HCT116 (cell line): Measurements from ENCODE around the gene DIS3L2. TPM values are rescaled to one million over a fixed set of nuclear protein-coding genes. Genes with fewer than 3 reads are reported as not detected.

Experiments
- ATAC-seq: fragments of 200-7000 bp; cut with Tn5 transposase; 2 replicates; pipeline ENCODE4 v1.9.1; 2020; ENCODE audit warnings: mild to moderate bottlenecking, moderate library complexity
- BruUV-seq: library from RNA; stranded (reverse); fragments of 400-500 nt; replicated peaks from 2 replicates; lab custom pipeline; 2021; lab: Mats Ljungman, UMichigan
- CTCF ChIA-PET: fragments of 300-600 bp; sonication (Branson Sonifier 250); formaldehyde crosslinking; loops from one replicate; lab custom pipeline; 2021; ENCODE audit warnings: antibody characterized with exemption; lab: Charles Lee
- POLR2A ChIA-PET: fragments of 300-600, 350-600 bp; sonication (Branson Sonifier 250); formaldehyde crosslinking; loops from one replicate; lab custom pipeline; 2021; ENCODE audit warnings: antibody characterized with exemption; lab: Charles Lee
- RAD21 ChIA-PET, 2 experiments: fragments of 300-600 bp; sonication (Branson Sonifier 250); formaldehyde crosslinking; loops; one replicate each; lab custom pipeline; 2023; ENCODE audit warnings: low total read pairs in 2 of 2; ENCODE audit not compliant: uncharacterized antibody in 2 of 2, unreplicated experiment in 2 of 2, low non-redundant PET in 1 of 2; lab: Charles Lee
- DNase-seq: peaks from one replicate; pipeline ENCODE4 v3.0.0-alpha.2; 2010; ENCODE audit warnings: low read depth, low spot score
- H2AFZ ChIP-seq: fragments of 200-600 bp; shearing (Covaris generic), sonication (generic); 2 replicates; pipeline ENCODE4 v1.6.1; 2017; ENCODE audit warnings: low read depth, mixed run types, mixed read lengths, antibody characterized with exemption, low read length; ENCODE audit not compliant: poor library complexity, severe bottlenecking
- H3K27ac ChIP-seq: 2 replicates; pipeline ENCODE4 v1.5.1; 2012; ENCODE audit warnings: low read depth, low read length
- H3K27me3 ChIP-seq: fragments of 200-600 bp; sonication (generic); 2 replicates; pipeline ENCODE4 v1.6.1; 2016; ENCODE audit warnings: mixed run types, low read length, mixed read lengths; ENCODE audit not compliant: insufficient read depth
- H3K36me3 ChIP-seq, 2 experiments: fragments of 200-500 bp in 1 of 2; fragments of 200-600 bp in 1 of 2; sonication (Bioruptor generic) in 1 of 2; sonication (generic) in 1 of 2; 2 replicates each; pipeline versions ENCODE4 v1.5.1 to v1.6.1; 2014 to 2016; ENCODE audit warnings: low read length in 2 of 2, inconsistent platforms in 1 of 2, mixed read lengths in 1 of 2, mixed run types in 1 of 2; ENCODE audit not compliant: insufficient read depth in 2 of 2, control insufficient read depth in 1 of 2
- H3K4me1 ChIP-seq, 2 experiments: fragments of 200-600 bp in 1 of 2; sonication (generic) in 1 of 2; 2 replicates each; pipeline versions ENCODE4 v1.5.1 to v1.6.1; 2012 to 2017; ENCODE audit warnings: low read length in 2 of 2, inconsistent platforms in 1 of 2, mild to moderate bottlenecking in 1 of 2, mixed read lengths in 1 of 2, mixed run types in 1 of 2, moderate library complexity in 1 of 2; ENCODE audit not compliant: insufficient read depth in 2 of 2, control insufficient read depth in 1 of 2
- H3K4me2 ChIP-seq: fragments of 200-600 bp; sonication (generic); 2 replicates; pipeline ENCODE4 v1.6.1; 2017; ENCODE audit warnings: mixed run types, low read length, mixed read lengths
- H3K4me3 ChIP-seq, 2 experiments: fragments of 200-600 bp in 1 of 2; sonication (generic) in 1 of 2; replicated peaks in 1 of 2; 2 replicates each; pipeline ENCODE4 v1.5.1; 2011 to 2016; ENCODE audit warnings: low read length in 2 of 2, control low read depth in 1 of 2, low read depth in 1 of 2, mild to moderate bottlenecking in 1 of 2, mixed read lengths in 1 of 2, mixed run types in 1 of 2
- H3K79me2 ChIP-seq: fragments of 200-600 bp; sonication (generic); 2 replicates; pipeline ENCODE4 v1.6.1; 2017; ENCODE audit warnings: mild to moderate bottlenecking, mixed run types, low read length, moderate library complexity, mixed read lengths; ENCODE audit not compliant: insufficient read depth
- H3K9ac ChIP-seq: fragments of 200-600 bp; sonication (generic); 2 replicates; pipeline ENCODE4 v1.6.1; 2016; ENCODE audit warnings: low read length, mixed read lengths
- H3K9me2 ChIP-seq: fragments of 200-600 bp; sonication (generic), shearing (Covaris generic); 2 replicates; pipeline ENCODE4 v1.6.1; 2017; ENCODE audit warnings: mixed run types, mild to moderate bottlenecking, moderate library complexity; ENCODE audit not compliant: insufficient read depth
- H3K9me3 ChIP-seq, 2 experiments: fragments of 200-500 bp in 1 of 2; fragments of 200-600 bp in 1 of 2; sonication (Bioruptor generic) in 1 of 2; sonication (generic) in 1 of 2; 2 replicates each; pipeline ENCODE4 v1.6.1; 2014 to 2017; ENCODE audit warnings: low read length in 2 of 2, mixed read lengths in 2 of 2, inconsistent platforms in 1 of 2, low read depth in 1 of 2, mild to moderate bottlenecking in 1 of 2, mixed run types in 1 of 2, moderate library complexity in 1 of 2; ENCODE audit not compliant: control insufficient read depth in 1 of 2, insufficient read depth in 1 of 2
- H4K20me1 ChIP-seq: fragments of 200-600 bp; sonication (generic), shearing (Covaris generic); 2 replicates; pipeline ENCODE4 v1.6.1; 2017; ENCODE audit warnings: mixed run types, mild to moderate bottlenecking, moderate library complexity; ENCODE audit not compliant: insufficient read depth
- ATF3 ChIP-seq: IDR thresholded peaks from 2 replicates; pipeline ENCODE4 v1.6.1; 2012
- CBX3 ChIP-seq: IDR thresholded peaks from 2 replicates; pipeline ENCODE4 v1.6.1; 2012; ENCODE audit warnings: low read depth
- CEBPB ChIP-seq: IDR thresholded peaks from 2 replicates; pipeline ENCODE4 v1.6.1; 2012; ENCODE audit warnings: low read depth
- EGR1 ChIP-seq: IDR thresholded peaks from 2 replicates; pipeline ENCODE4 v1.6.1; 2012; ENCODE audit warnings: low read depth
- EZH2 ChIP-seq: fragments of 200-600 bp; sonication (generic); IDR thresholded peaks from 2 replicates; pipeline ENCODE4 v1.6.1; 2017; ENCODE audit warnings: antibody characterized with exemption, mixed run types
- EZH2phosphoT487 ChIP-seq: fragments of 200-600 bp; IDR thresholded peaks from 2 replicates; pipeline ENCODE4 v1.6.1; 2018; ENCODE audit warnings: antibody characterized with exemption, borderline replicate concordance
- FOSL1 ChIP-seq: IDR thresholded peaks from 2 replicates; pipeline ENCODE4 v1.6.1; 2012; ENCODE audit warnings: low read depth
- MAX ChIP-seq: IDR thresholded peaks from 2 replicates; pipeline ENCODE4 v1.6.1; 2012
- POLR2A ChIP-seq: IDR thresholded peaks from 2 replicates; pipeline ENCODE4 v1.7.0; 2011; ENCODE audit warnings: borderline replicate concordance; ENCODE audit not compliant: insufficient read depth, insufficient read length; ENCODE audit errors: extremely low read depth
- RAD21 ChIP-seq: IDR thresholded peaks from 2 replicates; pipeline ENCODE4 v1.6.1; 2012; ENCODE audit warnings: low read depth, mild to moderate bottlenecking
- SIN3A ChIP-seq: IDR thresholded peaks from 2 replicates; pipeline ENCODE4 v1.6.1; 2012; ENCODE audit warnings: low read depth
- SP1 ChIP-seq: IDR thresholded peaks from 2 replicates; pipeline ENCODE4 v1.6.1; 2012; ENCODE audit warnings: low read depth
- SRF ChIP-seq: IDR thresholded peaks from 2 replicates; pipeline ENCODE4 v1.6.1; 2012; ENCODE audit warnings: low read depth
- TCF7L2 ChIP-seq: IDR thresholded peaks from 2 replicates; pipeline ENCODE4 v1.7.0; 2011; ENCODE audit warnings: borderline replicate concordance, inconsistent platforms; ENCODE audit not compliant: insufficient read depth, insufficient read length; ENCODE audit errors: extremely low read depth
- YY1 ChIP-seq: IDR thresholded peaks from 2 replicates; pipeline ENCODE4 v1.6.1; 2011; ENCODE audit warnings: low read length, low read depth, moderate library complexity, mild to moderate bottlenecking; ENCODE audit not compliant: insufficient replicate concordance; ENCODE audit errors: extremely low read depth
- ZBTB33 ChIP-seq: IDR thresholded peaks from 2 replicates; pipeline ENCODE4 v1.6.1; 2011; ENCODE audit warnings: mild to moderate bottlenecking, low read length, moderate library complexity; ENCODE audit not compliant: insufficient replicate concordance; ENCODE audit errors: extremely low read depth
- ZFX ChIP-seq: fragments of 450-650 bp; IDR thresholded peaks from 2 replicates; pipeline ENCODE4 v1.6.1; 2017
- ZNF274 ChIP-seq: fragments of 200-500 bp; sonication (Bioruptor generic); IDR thresholded peaks from 2 replicates; pipeline ENCODE4 v1.6.1; 2014; ENCODE audit warnings: mild to moderate bottlenecking, low read depth, low read length, inconsistent platforms
- intact Hi-C: fragments of 100-400 bp; cut with micrococcal nuclease; formaldehyde crosslinking; loops from 2 replicates; pipeline ENCODE4 v1.10.0; 2022
- total RNA-seq: library from RNA; stranded (reverse); gene quantifications from one replicate; pipeline ENCODE4 v1.2.1, GENCODE V29; 2021; ENCODE audit not compliant: unreplicated experiment

The DIS3L2 gene
- total RNA-seq, 1 experiment from 2014 or later = 42.5 TPM

- no peaks in the 10 kb centered on the region for H3K9me3 ChIP-seq
- H3K27me3 ChIP-seq = no peaks in the 10 kb centered on the region
- ATAC-seq = no peak
- no peaks in the 10 kb centered on the region for H4K20me1 ChIP-seq
- no peaks in the 10 kb centered on the region for H3K9me2 ChIP-seq
- ChIA-PET CTCF (no interaction called here), RAD21 (no interaction called here), POLR2A (no interaction called here)
- H2AFZ ChIP-seq = no peak overlapping the region
- intact Hi-C loops = no loop called here
- H3K4me1 ChIP-seq = no peaks in the 10 kb centered on the region
- no peak overlapping the region for H3K27ac ChIP-seq
- H3K4me3 ChIP-seq = no peak overlapping the region
- BruUV-seq = no TSS peak
- no peak overlapping the region for H3K4me2 ChIP-seq
- no peaks in the 10 kb centered on the region for H3K36me3 ChIP-seq
- H3K9ac ChIP-seq = no peak overlapping the region
- TF ChIP-seq SIN3A = no peak
- TF ChIP-seq SP1 = no peak
- TF ChIP-seq ZBTB33 = no peak
- TF ChIP-seq TCF7L2 = no peak
- no peak for TF ChIP-seq ZNF274
- no peak for TF ChIP-seq ZFX
- no peak for TF ChIP-seq EZH2
- no peak for TF ChIP-seq ATF3
- TF ChIP-seq SRF = no peak
- TF ChIP-seq RAD21 = no peak
- TF ChIP-seq EGR1 = no peak
- no peak for TF ChIP-seq FOSL1
- no peak for TF ChIP-seq POLR2A
- no peak for TF ChIP-seq EZH2phosphoT487
- no peak for TF ChIP-seq CBX3
- no peak for TF ChIP-seq MAX
- TF ChIP-seq CEBPB = no peak
- no peak for TF ChIP-seq YY1
- H3K79me2 ChIP-seq = no peaks in the 10 kb centered on the region
- no peak for DNase-seq
Measured at GRCh38 chr2:232225429-232225828, 263.9 kb downstream of the DIS3L2 start.
